ENCODE data around the gene SNX1.

SNX1 gene

DNA sequence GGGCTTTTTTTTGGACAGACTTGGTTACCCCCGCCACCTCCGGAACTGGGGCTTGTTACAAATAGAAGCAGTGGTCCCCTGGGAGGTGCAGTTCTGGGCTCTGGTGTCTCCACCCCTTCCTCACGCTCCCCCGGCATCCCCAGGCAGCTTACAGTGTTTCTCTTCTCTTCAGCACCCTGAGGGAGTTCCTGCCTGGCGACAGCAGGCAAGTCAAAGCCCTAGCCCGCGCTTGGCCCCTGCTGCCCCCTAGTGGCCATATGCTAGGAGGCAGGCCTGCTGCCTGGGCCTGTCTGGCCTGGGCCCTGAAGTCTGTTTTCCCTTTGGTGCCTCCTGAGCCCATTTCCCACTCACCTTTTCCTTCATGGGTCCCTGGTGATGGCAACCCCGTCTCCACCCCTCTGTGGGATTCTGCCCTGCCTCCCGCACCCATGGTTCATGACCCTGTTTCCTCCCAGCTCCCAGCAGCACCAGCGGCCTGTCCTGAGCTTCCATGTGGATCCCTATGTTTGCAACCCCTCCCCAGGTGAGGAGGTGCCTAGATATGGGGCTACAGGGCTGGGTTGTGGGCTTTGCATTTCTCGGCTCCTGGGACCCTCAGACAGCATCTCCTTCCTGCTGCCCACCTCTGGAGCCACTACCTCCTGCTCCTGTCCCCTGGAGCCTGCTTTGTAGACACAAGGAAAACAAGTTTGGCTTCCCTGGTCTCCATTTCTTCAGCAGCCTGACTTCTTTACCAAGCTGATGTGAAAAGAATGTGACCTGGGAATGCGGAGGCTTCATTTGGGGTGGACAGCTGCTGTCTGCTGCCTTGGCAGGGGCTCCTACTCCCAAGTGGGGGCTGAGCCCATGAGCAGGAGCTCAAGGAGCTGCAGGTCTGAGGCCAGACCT is 57.9 kb downstream of the SNX1 start:
- Histone ChIP-seq H3K9me3 (no peaks in the 10 kb centered on the region), H3K36me3 (peaks cover 51% of the 10 kb centered on the region), H3K9ac (peak overlapping the region; percentile 97), H3K27me3 (no peaks in the 10 kb centered on the region), H3K4me2 (peak overlapping the region; percentile 97), H3K4me3 (peak overlapping the region; percentile 95), H4K20me1 (peaks cover 52% of the 10 kb centered on the region), H3K4me1 (peaks cover 72% of the 10 kb centered on the region), H3K27ac (peak overlapping the region; percentile 98)
- no peak for TF ChIP-seq Cebpa-rat (IDR thresholded peaks at IDR 0.05)

DNA sequence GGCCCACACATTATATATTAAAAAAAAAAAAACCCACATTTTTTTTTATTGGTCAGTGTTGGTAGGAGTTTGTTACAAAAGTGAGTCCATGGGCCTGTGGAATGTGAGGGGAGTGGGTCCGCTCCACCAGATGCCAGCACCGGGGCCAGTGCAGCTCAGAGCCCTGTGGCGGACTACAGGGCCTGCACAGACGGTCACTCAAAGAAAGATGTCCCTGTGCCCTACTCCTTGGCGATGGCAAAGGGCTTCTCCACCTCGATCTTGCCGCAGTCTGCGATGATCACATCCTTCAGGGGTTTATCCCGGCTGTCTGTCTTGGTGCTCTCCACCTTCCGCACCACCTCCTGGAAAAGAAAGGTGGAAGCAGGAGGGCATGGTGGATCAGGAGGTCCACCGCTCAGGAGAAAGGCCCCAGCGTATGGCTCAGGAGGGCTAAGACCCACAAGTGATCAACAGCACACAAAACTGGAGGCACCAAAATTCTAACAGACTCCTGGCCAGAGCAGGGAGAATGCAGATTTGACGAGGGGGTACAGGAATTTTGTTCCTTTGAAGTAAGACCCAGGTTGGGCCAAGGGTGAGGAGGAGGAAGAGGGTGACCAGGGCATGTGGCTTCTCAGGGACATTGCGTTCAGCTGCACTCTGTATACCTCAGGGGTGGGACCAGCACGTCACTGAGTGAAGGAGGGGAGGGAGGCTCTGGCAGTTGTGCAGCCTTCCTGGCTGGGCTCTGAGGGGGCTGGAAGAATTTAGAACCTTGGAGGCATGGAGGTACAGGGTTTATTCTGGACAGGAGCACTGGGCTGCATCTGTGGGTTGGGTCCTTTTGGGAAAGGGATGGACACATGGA is 60.2 kb downstream of the SNX1 start:
- peak overlapping the region; percentile 35 for H3K27ac ChIP-seq
- H3K27me3 ChIP-seq: no peaks in the 10 kb centered on the region
- H3K4me2 ChIP-seq: peak overlapping the region; percentile 14; the same call in 1 of the 2 replicates
- H4K20me1 ChIP-seq: peaks cover 75% of the 10 kb centered on the region
- no peak for TF ChIP-seq Cebpa-rat (IDR thresholded peaks at IDR 0.05)
- H3K9me3 ChIP-seq: no peaks in the 10 kb centered on the region
- H3K36me3 ChIP-seq: peaks cover 74% of the 10 kb centered on the region
- H3K9ac ChIP-seq: 0 out of 2 replicates have a peak overlapping the region, but pooled peaks have one; percentile 12
- no peak overlapping the region for H3K4me3 ChIP-seq
- H3K4me1 ChIP-seq: peaks cover 76% of the 10 kb centered on the region

GRCh38 chr15:64156652-64157331 is 61.0 kb downstream of the SNX1 start:
- peaks cover 81% of the 10 kb centered on the region for H3K4me1 ChIP-seq
- peaks cover 83% of the 10 kb centered on the region for H4K20me1 ChIP-seq
- peaks cover 79% of the 10 kb centered on the region for H3K36me3 ChIP-seq
- no peak overlapping the region for H3K4me3 ChIP-seq
- peak overlapping the region; percentile 35 for H3K27ac ChIP-seq
- TF ChIP-seq Cebpa-rat (IDR thresholded peaks at IDR 0.05): no peak
- H3K4me2 ChIP-seq: 0 out of 2 replicates have a peak overlapping the region, but pooled peaks have one; percentile 8
- peak overlapping the region; percentile 40 for H3K9ac ChIP-seq
- H3K9me3 ChIP-seq: no peaks in the 10 kb centered on the region
- no peaks in the 10 kb centered on the region for H3K27me3 ChIP-seq

- Histone ChIP-seq H4K20me1 (peaks cover 87% of the 10 kb centered on the region), H3K9ac (0 out of 2 replicates have a peak overlapping the region, but pooled peaks have one; percentile 40), H3K27ac (0 out of 2 replicates have a peak overlapping the region, but pooled peaks have one; percentile 58), H3K36me3 (peaks cover 79% of the 10 kb centered on the region), H3K4me3 (no peak overlapping the region), H3K27me3 (no peaks in the 10 kb centered on the region), H3K4me2 (peak overlapping the region; percentile 98; the same call in 1 of the 2 replicates), H3K4me1 (peaks cover 84% of the 10 kb centered on the region), H3K9me3 (no peaks in the 10 kb centered on the region)
- TF ChIP-seq Cebpa-rat (IDR thresholded peaks at IDR 0.05): no peak
Measured at GRCh38 chr15:64157599-64158125, 61.9 kb downstream of the SNX1 start.

GRCh38 chr15:64158363-64159134 is 62.8 kb downstream of the SNX1 start:
- peak overlapping the region; percentile 58 for H3K27ac ChIP-seq
- H3K27me3 ChIP-seq: no peaks in the 10 kb centered on the region
- H3K4me3 ChIP-seq: no peak overlapping the region
- no peaks in the 10 kb centered on the region for H3K9me3 ChIP-seq
- peaks cover 86% of the 10 kb centered on the region for H3K4me1 ChIP-seq
- peak overlapping the region; percentile 98 for H3K4me2 ChIP-seq
- H4K20me1 ChIP-seq: peaks cover 87% of the 10 kb centered on the region
- H3K9ac ChIP-seq: peak overlapping the region; percentile 50
- H3K36me3 ChIP-seq: peaks cover 79% of the 10 kb centered on the region
- no peak for TF ChIP-seq Cebpa-rat (IDR thresholded peaks at IDR 0.05)

- Histone ChIP-seq H3K4me1 (peaks cover 65% of the 10 kb centered on the region), H3K9ac (peak overlapping the region; percentile 93), H3K4me2 (peak overlapping the region; percentile 98), H3K27ac (peak overlapping the region; percentile 90), H3K27me3 (no peaks in the 10 kb centered on the region), H3K36me3 (peaks cover 46% of the 10 kb centered on the region), H3K9me3 (no peaks in the 10 kb centered on the region), H4K20me1 (peaks cover 53% of the 10 kb centered on the region), H3K4me3 (peak overlapping the region; percentile 85)
- TF ChIP-seq Cebpa-rat (IDR thresholded peaks at IDR 0.05): no peak
Measured at GRCh38 chr15:64161688-64162477, 66.1 kb downstream of the SNX1 start.

DNA sequence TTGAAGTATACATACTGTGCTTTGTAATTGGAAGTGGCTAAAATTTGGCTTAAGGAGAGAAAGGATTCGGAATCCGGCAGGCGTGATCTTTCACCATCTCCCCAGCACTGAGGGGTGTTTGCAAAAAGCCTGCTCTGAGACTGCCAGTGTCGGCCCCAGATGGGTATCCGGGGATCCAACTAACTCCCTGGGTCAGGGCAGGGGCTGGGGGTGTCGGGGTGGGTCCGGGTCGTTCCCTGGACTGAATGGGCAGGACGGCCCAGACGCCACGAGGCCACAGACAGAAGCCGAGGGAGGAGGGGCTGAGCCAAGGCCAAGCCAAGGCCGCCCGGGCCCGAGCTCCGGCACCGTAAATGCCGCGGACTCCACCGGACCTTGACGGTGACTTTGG is 66.7 kb downstream of the SNX1 start:
- peaks cover 40% of the 10 kb centered on the region for H3K36me3 ChIP-seq
- no peaks in the 10 kb centered on the region for H3K9me3 ChIP-seq
- peak overlapping the region; percentile 90 for H3K27ac ChIP-seq
- peak overlapping the region; percentile 93 for H3K9ac ChIP-seq
- TF ChIP-seq Cebpa-rat (IDR thresholded peaks at IDR 0.05): no peak
- peak overlapping the region; percentile 85 for H3K4me3 ChIP-seq
- peaks cover 48% of the 10 kb centered on the region for H4K20me1 ChIP-seq
- no peaks in the 10 kb centered on the region for H3K27me3 ChIP-seq
- peak overlapping the region; percentile 98 for H3K4me2 ChIP-seq
- H3K4me1 ChIP-seq: peaks cover 59% of the 10 kb centered on the region
